ENCODE results near the gene EPHB6.

Gene EPHB6

DNA sequence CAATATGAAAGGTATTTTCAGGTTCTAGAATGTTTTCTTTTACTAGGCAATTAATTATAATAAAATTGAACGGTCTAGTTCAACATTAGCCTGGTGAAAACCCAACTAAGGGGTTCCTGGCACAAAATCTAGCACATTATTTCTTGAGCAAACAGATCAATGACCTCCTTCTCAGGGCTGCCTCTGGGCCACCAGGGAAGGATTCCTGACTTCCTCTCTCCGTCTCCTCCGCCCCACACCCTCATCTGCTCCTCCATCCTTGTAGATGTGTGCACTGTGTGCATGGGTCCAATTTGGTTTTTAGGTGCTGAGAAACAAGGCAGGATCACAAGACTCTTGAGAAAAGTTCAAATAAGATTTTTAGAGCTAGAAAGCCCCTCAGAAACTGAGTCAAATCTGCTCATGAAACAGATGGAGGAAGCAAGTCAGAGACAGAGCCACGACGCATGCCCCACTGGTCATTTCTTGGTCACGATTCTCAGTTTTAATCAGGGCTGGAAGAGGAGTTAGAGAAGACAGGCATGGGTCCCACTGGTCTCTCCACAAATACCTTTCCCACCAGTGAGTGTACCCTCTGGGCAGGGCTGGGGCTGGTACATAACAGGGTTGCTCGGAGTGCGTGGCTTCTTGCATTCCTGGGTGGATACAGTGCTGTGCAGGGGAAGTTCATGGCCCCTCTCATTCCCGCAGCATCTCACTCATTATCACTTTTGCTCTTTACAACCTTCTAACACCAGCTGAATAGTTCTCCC lies 26.9 kb downstream of the EPHB6 start:
- no peaks in the 10 kb centered on the region for H3K9me3 Mint-ChIP-seq
- no peak overlapping the region for H3K27ac Mint-ChIP-seq
- CTCF ChIA-PET: interaction anchor here (0.8 to 4.3 kb wide), 21 partner anchors 10 to 355 kb away, joined by 3 to 22 read pairs (median 4); no protein-coding TSS in a partner anchor
- no peak for DNase-seq
- no peaks in the 10 kb centered on the region for H3K4me1 Mint-ChIP-seq
- no peaks in the 10 kb centered on the region for H3K36me3 Mint-ChIP-seq
- H3K4me3 Mint-ChIP-seq: no peak overlapping the region
- peaks cover 35% of the 10 kb centered on the region for H3K27me3 Mint-ChIP-seq

DNA sequence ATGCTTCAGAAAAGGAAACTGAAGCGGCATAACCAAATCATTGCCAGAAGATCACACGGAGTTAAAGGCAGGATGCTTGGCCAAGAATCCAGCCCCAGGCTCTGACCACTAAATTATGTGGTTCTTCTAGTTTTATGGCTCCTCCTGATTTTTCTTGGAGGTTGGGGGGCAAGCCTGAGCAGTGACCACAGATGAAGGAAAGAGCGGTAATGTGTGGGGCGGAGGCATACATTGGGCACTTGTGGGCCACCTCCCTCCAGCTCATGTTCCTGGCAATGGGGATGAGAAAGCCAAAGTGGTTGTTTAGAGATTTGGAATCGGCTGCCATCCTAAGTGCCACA lies 27.4 kb downstream of the EPHB6 start:
- Mint-ChIP-seq H3K9me3 (no peaks in the 10 kb centered on the region), H3K36me3 (no peaks in the 10 kb centered on the region), H3K4me3 (no peak overlapping the region), H3K27ac (no peak overlapping the region), H3K4me1 (no peaks in the 10 kb centered on the region), H3K27me3 (peaks cover 33% of the 10 kb centered on the region)
- no peak for DNase-seq
- CTCF ChIA-PET: interaction anchor here (0.8 to 4.3 kb wide), 12 partner anchors 10 to 356 kb away, joined by 3 to 22 read pairs (median 4); no protein-coding TSS in a partner anchor

DNA sequence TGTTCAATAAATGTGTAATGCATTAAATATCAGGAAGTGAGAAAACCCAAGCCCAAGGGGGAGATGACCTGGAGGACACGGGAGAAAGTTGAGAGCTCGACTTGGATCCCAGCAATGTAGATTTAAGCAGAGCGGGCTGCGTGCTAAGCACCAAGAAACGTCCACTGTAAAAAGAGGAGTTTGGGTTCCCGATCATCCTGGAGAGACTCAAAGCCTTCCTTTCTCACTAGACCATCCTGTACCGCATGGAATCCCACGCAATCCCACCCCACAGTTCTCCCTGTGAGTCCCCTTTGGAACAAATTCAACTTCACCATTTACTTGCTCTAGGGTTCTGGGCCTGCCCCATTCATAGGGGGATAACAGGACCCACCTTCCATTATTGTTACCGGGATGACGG lies 28.3 kb downstream of the EPHB6 start:
- Mint-ChIP-seq H3K4me3 (no peak overlapping the region), H3K27ac (no peak overlapping the region), H3K4me1 (no peaks in the 10 kb centered on the region), H3K27me3 (peaks cover 28% of the 10 kb centered on the region), H3K9me3 (no peaks in the 10 kb centered on the region), H3K36me3 (no peaks in the 10 kb centered on the region)
- DNase-seq: no peak
- CTCF ChIA-PET: interaction anchor here (1.4 to 4.3 kb wide), 5 partner anchors 11 to 279 kb away, joined by 3 to 22 read pairs (median 5); no protein-coding TSS in a partner anchor

DNA sequence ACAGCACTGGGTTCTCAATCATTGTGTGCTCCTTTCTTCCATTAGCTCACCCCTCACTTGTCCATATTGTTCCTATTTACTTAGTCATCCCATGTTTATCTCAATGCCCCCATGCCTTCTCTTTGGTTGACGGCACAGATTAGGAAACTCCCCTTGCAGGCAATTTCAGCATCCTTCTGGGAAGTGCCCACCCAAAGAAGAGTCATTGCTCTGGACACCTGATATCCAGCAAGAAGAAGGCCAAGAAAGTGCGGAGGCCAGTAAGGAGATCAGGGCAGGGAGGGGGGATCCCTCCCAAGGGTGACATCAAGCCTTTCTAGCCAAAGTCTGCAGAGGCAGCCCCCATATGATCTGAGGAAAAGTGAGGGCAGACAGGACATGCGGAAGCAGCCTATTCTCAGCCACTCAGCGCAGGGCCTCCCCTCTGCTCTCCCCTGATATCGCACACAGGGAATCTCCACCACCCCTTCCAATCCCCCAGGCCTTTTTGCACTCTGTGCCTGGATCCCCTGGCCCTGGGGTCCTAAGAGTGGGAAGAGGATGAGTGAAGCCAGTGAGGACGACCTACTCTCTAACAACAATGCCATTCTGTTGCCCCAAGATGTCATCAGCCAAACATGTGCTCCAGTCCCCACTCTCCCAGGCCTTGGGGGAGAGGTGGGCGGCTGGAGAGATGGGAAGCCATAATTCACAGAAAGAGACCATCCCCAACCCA lies 28.9 kb downstream of the EPHB6 start:
- DNase-seq: no peak
- H3K4me1 Mint-ChIP-seq: no peaks in the 10 kb centered on the region
- H3K9me3 Mint-ChIP-seq: no peaks in the 10 kb centered on the region
- CTCF ChIA-PET: interaction anchor here (1.5 to 4.3 kb wide), 3 partner anchors 12 to 119 kb away, joined by 3 to 22 read pairs (median 8); no protein-coding TSS in a partner anchor
- H3K4me3 Mint-ChIP-seq: no peak overlapping the region
- H3K27me3 Mint-ChIP-seq: peaks cover 28% of the 10 kb centered on the region
- no peaks in the 10 kb centered on the region for H3K36me3 Mint-ChIP-seq
- no peak overlapping the region for H3K27ac Mint-ChIP-seq

DNA sequence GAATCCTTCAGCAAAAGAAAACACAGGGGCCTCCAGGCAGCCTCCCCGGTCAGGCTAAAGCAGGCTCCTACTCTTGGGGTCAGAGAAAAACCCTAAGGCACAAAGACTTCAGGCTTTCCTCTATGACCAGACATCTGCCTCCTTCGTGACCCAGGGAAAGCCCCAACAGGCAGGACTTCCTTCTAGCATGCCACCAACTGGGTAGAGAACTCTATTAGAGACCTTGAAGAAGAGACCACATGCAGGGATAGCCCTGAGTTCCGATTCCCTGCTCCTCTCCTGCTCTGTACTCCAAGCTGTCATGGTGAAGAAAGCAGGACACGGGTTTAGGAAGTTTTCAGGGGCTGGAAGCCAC lies 29.4 kb downstream of the EPHB6 start:
- Mint-ChIP-seq H3K36me3 (no peaks in the 10 kb centered on the region), H3K27ac (no peak overlapping the region), H3K4me3 (no peak overlapping the region), H3K9me3 (no peaks in the 10 kb centered on the region), H3K4me1 (no peaks in the 10 kb centered on the region), H3K27me3 (peaks cover 28% of the 10 kb centered on the region)
- CTCF ChIA-PET: no interaction called here
- DNase-seq: no peak

DNA sequence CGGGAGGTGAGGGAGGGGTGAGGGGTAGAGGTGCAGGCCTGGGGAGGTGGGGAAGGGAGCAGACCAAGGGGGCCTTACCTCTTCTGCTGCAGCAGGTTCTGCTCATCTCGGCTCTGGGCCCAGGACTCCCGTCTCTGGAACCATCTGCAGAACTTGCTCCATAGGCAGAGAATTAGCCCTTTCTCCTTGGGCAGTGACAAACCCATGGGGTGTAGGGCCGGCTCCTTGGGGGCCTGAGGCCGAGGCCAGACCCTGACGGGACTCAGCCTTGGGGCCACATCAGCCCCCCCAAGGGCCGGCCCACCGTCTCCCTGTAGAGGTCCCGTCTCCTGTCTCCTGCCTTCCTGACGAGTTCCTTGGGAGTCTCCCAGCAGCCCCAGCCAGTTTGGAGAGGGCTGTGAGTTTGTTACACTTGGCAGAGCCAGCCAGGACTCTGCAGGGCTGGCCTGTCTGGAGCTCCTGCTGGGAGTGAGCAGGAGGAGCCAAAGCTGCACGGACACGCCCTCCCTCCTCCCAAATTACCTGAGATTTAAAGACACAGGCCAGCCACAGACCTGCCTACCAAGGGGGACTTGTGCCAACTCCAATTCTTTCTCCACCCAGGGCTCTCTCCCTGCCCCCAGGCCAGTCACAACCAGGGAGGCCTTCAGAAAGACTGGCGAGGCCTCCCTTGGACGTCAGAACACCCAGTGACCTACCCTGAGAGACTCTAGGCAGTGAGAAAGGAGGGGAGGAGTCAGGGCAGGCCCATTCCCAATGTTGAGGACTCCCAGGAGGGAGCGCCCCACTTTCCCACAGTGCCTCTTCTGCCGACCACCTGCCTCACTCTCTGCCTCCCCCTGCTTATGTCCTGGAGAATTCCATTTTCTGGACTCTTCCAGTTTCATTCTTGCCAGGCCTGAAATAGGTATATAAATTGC lies 30.7 kb downstream of the EPHB6 start, which contains the start of gene TRPV6:
Gene TRPV6 (minus strand): TSS at position 435 of the 920 bp plus-strand sequence.
- H3K27ac Mint-ChIP-seq: no peak within 1 kb of the TSS
- H3K27me3 Mint-ChIP-seq: peaks cover 17% of the 10 kb centered on the region
- H3K4me1 Mint-ChIP-seq: no peaks in the 10 kb centered on the region
- no peak within 1 kb of the TSS for H3K4me3 Mint-ChIP-seq
- no peaks in the 10 kb centered on the region for H3K36me3 Mint-ChIP-seq
- CTCF ChIA-PET: no interaction called here
- peaks cover under 1% of the 10 kb centered on the region for H3K9me3 Mint-ChIP-seq
- DNase-seq: no peak

DNA sequence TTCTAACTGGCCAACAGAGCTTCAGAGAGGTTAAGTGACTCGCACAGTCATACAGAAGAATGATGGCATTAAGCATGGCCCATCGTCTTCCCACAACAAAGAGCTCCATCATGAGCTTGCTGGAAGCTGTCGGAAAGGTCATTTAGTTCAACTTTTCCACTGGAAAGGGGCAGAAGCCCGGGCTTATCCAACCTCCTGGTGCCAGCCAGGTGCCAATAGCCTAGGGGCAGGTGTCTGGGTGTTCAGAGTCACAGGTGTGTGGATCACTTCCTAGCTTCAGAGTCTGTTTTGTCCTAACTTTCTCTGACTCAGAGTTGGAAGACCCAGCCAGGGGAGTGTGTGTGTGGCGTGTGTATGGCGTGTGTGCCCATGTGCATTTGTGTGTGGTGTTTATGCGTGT lies 32.0 kb downstream of the EPHB6 start:
- CTCF ChIA-PET: interaction anchor here (0.6 to 0.9 kb wide), 2 partner anchors 35 to 534 kb away, joined by 3 to 5 read pairs; no protein-coding TSS in a partner anchor
- DNase-seq: no peak
- Mint-ChIP-seq H3K9me3 (peaks cover 5% of the 10 kb centered on the region), H3K4me3 (no peak overlapping the region), H3K36me3 (no peaks in the 10 kb centered on the region), H3K4me1 (no peaks in the 10 kb centered on the region), H3K27ac (no peak overlapping the region), H3K27me3 (peaks cover 11% of the 10 kb centered on the region)

DNA sequence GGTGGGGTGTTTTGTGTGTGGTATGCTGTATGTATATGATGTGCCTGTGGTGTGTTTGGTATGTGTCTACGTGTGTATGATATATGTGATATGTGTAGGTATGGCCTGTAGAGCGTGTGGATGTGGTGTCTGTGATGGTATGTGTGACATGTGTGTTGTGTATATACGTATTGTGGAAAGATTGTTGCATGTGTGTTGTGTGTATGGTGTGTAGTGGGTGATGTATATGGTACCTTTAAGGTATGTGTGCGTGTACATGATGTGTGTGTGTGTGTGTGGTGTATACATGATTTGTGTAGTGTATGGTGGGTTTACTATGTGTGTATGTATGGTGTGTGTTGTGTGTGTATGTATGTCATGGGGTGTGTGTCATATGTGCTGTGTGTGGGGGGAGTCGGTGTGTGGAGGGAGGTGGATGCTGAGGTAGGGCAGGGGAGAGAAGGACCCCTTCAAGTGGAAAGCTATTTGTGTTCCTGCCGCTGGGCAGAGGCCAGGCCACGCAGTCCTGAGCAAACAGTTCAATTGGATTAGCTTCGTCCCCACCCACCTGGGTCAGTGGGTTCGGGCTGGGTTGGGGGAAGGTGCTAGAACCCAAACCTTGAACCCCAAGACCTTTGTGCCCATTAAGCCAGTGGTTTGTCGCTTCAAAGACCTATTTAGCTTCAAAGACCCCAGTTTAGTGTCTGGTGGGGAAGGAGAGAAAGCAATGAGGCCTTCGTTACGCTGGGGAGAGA lies 32.6 kb downstream of the EPHB6 start:
- no peak for DNase-seq
- H3K9me3 Mint-ChIP-seq: peaks cover 5% of the 10 kb centered on the region
- H3K27ac Mint-ChIP-seq: no peak overlapping the region
- no peak overlapping the region for H3K4me3 Mint-ChIP-seq
- peaks cover 13% of the 10 kb centered on the region for H3K27me3 Mint-ChIP-seq
- CTCF ChIA-PET: interaction anchor here (0.6 kb wide), 1 partner anchor 533 kb away, joined by 5 read pairs; no protein-coding TSS in a partner anchor
- H3K4me1 Mint-ChIP-seq: no peaks in the 10 kb centered on the region
- no peaks in the 10 kb centered on the region for H3K36me3 Mint-ChIP-seq

DNA sequence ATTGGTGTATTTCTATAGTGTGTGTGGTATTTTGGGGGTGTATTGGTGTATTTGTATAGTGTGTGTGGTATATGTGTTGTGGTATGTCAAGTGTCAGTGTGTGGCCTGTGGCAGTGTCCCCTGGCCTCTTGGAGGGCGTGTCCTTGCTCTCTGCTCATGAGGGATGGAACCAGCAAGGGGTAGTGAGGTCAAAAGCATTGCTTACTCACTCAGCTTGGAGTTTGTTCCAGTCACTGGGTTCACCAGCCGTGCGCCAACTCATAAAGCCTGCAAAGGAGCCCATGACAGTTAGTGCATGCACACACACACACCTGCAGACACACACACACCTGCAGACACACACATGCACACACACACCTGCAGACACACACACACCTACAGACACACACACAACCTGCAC lies 34.9 kb downstream of the EPHB6 start:
- CTCF ChIA-PET: no interaction called here
- no peak for DNase-seq
- no peaks in the 10 kb centered on the region for H3K36me3 Mint-ChIP-seq
- H3K4me3 Mint-ChIP-seq: no peak overlapping the region
- peaks cover 15% of the 10 kb centered on the region for H3K27me3 Mint-ChIP-seq
- H3K27ac Mint-ChIP-seq: no peak overlapping the region
- peaks cover 5% of the 10 kb centered on the region for H3K9me3 Mint-ChIP-seq
- H3K4me1 Mint-ChIP-seq: no peaks in the 10 kb centered on the region

DNA sequence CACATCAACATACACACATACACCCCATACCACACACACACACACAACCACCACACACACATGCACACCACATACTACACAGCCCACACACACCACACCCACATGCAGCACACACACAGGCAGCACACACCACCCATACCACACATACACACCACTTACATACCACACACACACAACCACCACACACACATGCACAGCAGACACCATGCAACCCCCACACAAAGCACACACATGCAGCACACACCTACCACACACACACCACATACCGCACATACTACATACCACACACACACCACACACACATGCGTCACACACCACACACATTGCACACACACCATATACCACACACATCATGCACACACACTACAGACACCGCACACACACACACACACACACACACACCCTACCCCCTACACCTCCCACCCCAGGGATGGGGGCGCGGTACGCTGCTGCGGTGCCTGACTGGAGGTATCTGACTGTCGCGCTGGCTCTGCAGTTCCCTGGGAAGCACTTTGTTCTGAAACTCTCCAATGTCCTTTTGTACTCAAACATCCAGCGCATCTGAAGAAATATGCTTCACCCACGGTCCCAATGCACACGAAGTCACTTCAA lies 36.1 kb downstream of the EPHB6 start:
- no peak for DNase-seq
- H3K27me3 Mint-ChIP-seq: peaks cover 22% of the 10 kb centered on the region

DNA sequence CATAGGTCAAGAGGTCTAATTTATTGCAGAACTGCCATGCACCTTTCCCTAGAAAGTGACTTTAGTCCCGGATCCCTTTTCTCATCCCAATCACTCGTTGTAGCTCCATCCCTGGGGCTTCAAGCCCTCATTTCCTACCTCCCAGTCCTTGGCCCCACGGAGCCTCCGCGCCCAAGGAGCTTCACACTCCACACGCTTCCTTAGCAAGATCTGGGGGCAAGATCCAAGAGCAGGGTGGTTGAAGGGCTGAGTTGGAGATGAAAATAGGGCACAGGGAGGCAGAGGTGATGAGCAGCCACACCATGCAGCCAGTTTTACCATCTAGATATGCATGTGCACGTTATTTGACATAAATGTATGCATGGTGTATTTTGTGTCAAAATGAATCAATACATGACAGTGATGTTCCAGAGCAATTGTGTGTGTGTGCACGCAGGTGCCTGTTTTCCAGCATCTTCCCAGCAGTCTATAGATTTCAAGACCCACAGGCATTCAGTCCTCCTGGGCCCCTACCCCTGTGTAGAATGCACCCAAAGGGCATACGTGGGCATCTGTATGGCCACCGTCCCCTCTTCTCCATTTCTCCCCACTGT lies 36.7 kb downstream of the EPHB6 start:
- peaks cover 5% of the 10 kb centered on the region for H3K9me3 Mint-ChIP-seq
- no peaks in the 10 kb centered on the region for H3K36me3 Mint-ChIP-seq
- H3K27ac Mint-ChIP-seq: no peak overlapping the region
- DNase-seq: no peak
- CTCF ChIA-PET: no interaction called here
- H3K27me3 Mint-ChIP-seq: peaks cover 25% of the 10 kb centered on the region
- H3K4me1 Mint-ChIP-seq: no peaks in the 10 kb centered on the region
- H3K4me3 Mint-ChIP-seq: no peak overlapping the region

More for the DNA sequence above, 36.1 kb downstream of the EPHB6 start:
- CTCF ChIA-PET: no interaction called here
- Mint-ChIP-seq H3K27ac (no peak overlapping the region), H3K36me3 (no peaks in the 10 kb centered on the region), H3K9me3 (peaks cover 5% of the 10 kb centered on the region), H3K4me1 (no peaks in the 10 kb centered on the region), H3K4me3 (no peak overlapping the region)

DNA sequence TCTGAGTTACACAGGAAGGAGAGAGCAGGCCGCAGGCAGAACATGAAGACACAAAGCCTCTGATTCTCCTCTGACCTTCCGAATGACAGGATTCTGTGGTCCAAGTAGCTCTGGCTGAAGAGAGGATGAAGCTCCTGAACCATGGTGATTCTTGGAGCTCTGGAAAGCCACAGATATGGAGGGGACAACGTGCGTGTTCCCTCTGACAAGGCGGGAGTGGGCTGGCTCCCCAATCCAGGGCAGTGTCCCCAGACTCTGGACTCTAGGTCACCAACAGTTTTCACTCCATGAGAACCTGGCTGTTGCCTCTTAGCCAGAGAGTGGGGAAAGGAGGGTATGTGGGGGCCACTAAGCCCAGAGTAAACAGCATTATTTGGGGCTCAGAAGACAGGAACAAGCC lies 38.1 kb downstream of the EPHB6 start:
- no peak overlapping the region for H3K27ac Mint-ChIP-seq
- CTCF ChIA-PET: no interaction called here
- H3K4me1 Mint-ChIP-seq: no peaks in the 10 kb centered on the region
- peaks cover 35% of the 10 kb centered on the region for H3K27me3 Mint-ChIP-seq
- no peaks in the 10 kb centered on the region for H3K36me3 Mint-ChIP-seq
- DNase-seq: no peak
- H3K4me3 Mint-ChIP-seq: no peak overlapping the region
- peaks cover 5% of the 10 kb centered on the region for H3K9me3 Mint-ChIP-seq

Measured in activated naive CD4-positive, alpha-beta T cell treated with anti-CD3 and anti-CD28 coated beads, Interleukin-2, amount 10 ng/mL, durations not matched to agents 7 days and 5 days (primary cell).